SKM-1 (cell line): ENCODE measurements around the gene RXYLT1.

Source experiments
- DNase-seq: peaks from one replicate; lab custom pipeline; 2025; ENCODE audit not compliant: unreplicated experiment; lab: John Stamatoyannopoulos, UW

Gene RXYLT1

DNA sequence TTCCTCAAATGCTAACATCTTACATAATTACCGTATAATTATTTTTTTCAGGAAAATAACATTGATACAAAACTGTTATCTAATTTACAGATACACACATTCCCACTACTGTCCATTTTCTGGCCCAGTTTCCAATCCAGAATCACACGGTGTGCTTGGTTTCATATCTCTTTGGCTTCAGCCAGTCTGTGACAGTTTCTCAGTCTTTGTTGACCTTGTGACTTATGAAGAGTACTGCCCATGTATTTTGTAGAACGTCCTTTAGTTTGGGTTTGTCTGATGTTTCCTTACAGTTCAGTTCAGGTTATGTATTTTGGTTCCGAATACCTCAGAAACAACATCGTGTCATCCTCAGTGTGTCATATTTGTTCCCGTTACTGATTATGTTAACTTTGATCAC lies 16.2 kb downstream of the RXYLT1 start:
- DNase-seq: no peak

- DNase-seq: no peak
Measured at GRCh38 chr12:63802012-63802608, 22.4 kb downstream of the RXYLT1 start.

DNA sequence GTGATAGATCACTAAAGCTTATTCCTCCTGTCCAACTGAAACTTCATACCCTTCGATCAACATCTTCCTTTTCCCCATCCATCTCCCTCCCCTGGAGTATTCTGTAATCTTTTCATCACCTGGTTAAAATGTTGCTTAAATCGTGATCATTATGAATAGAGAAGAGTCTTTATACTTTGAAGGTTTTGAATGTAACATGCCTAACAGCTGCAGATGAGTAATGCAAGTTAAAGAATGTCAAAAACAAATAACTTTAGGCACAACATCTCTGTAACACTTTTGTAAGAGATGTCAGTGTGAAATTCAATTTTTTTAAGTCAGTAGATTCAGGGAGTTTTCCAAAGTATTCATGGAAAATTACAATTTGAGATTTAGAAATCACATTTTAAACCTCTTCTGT lies 25.0 kb downstream of the RXYLT1 start:
- no peak for DNase-seq

DNA sequence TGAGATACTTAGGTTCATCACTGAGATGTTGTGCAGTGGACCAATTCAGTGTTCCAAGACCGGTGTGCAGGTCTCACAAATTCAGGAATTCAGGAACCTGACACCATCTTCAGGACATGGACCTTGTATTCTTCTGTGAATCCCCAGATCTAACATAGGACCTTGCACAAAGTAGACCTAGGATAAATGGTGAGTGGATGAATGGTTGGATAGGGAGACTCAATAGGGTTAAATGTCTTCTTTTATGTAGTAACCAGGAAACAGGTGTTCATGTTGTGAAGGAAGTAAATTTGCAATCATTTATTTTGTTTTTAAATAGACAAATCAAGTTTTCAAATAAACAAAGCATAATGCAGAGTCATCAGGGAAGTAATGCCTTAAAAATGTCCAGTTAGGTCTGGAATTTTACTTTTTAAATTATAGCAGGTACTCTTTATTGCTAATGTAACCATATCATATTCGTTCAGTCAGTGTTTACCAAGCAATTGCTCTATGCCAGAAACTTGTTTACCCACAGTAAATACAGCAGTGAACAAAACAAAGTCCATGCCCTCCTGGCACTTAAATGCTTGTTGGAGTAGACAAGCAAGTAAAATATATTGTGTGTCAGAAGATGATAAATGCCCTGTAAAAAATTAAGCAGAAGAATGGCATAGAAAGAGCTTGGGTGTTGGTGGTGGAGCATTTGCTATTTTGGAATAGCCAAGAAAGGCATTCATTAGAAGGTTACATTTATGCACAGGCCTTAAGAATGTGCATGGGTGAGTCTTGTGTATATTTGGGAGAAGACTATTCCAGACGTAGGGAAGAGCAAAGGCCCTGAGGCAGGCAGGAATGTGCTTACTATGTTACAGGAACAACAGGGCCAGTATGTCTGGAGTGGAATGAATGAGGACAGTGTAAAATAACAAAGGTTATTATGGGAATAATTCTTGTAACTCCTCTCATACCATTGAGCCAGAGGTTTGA lies 26.3 kb downstream of the RXYLT1 start:
- no peak for DNase-seq

DNA sequence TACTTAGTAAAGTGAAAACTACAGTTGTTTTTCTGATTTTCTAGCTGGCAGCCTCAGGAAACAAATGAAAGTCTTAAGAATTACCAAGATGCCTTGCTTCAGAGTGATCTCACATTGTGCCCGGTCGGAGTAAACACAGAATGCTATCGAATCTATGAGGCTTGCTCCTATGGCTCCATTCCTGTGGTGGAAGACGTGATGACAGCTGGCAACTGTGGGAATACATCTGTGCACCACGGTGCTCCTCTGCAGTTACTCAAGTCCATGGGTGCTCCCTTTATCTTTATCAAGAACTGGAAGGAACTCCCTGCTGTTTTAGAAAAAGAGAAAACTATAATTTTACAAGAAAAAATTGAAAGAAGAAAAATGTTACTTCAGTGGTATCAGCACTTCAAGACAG lies 28.9 kb downstream of the RXYLT1 start:
- DNase-seq: no peak

DNA sequence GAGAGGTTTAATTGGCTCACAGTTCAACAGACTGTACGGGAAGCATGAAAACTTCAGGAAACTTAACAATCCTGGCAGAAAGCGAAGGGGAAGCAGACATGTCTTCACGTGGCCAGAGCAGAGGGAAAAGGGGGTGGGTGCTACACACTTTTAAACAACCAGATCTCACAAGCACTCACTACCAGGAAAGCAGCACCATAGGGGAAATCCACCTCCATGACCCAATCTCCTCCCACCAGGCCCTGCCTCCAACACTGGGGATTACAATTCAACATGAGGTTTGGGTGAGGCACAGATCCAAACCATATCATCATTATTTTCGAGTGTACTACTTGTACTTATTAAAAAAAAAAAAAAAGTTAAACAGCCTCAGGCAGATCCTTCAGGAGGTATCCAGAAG lies 29.9 kb downstream of the RXYLT1 start:
- no peak for DNase-seq

GRCh38 chr12:63811334-63811733 lies 31.6 kb downstream of the RXYLT1 start:
- no peak for DNase-seq

- DNase-seq: no peak
Measured at GRCh38 chr12:63811755-63812154, 32.0 kb downstream of the RXYLT1 start.

DNA sequence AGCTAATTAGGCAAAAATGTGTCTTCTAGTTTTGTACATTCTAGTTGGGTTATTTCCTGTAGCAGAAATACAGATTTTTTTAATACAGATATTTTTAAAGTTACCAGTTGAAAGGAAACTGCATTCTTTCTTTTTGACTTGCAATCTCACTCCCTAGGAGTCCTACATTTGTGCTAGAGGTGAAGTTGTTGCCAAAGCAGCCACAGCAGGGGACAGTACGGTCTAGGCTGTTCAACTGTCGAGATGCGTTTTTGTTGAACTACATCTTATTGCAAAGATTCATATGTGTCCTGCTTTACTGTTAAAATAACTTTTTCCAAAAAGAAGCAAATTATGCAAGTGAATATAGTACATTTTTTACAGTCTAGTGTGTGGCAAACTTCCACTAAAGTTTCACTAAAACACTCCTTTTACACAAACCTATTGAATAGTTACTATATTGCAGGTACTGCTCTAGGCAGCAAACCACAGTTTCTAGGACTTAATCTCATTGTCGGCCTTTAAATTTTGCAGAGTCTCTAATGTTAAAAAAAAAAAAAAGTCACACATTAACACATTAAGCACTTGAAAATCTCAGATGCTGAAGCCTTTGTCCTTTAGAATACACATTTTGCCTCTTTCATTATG lies 34.5 kb downstream of the RXYLT1 start:
- DNase-seq: no peak

DNA sequence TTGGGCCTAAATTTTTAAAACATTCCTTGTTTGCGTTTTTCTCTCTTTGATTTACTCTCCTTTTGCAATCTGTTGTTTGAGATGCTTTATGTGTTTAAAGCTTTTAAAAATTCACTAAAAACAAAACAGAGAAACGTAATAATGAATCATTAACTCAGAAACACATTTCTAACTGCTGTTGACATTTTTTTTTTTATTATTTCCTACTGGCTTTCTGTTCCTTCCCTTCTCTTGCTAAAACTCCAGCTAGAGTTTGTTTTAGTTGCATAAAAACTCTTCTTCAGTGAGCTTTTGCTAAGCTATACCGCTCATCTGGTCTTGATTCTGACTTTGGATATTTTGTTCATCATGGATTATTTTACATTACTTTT lies 35.8 kb downstream of the RXYLT1 start:
- no peak for DNase-seq

GRCh38 chr12:63816031-63816430 lies 36.3 kb downstream of the RXYLT1 start:
- DNase-seq: no peak

- no peak for DNase-seq
Measured at GRCh38 chr12:63820427-63820826, 40.7 kb downstream of the RXYLT1 start.

DNA sequence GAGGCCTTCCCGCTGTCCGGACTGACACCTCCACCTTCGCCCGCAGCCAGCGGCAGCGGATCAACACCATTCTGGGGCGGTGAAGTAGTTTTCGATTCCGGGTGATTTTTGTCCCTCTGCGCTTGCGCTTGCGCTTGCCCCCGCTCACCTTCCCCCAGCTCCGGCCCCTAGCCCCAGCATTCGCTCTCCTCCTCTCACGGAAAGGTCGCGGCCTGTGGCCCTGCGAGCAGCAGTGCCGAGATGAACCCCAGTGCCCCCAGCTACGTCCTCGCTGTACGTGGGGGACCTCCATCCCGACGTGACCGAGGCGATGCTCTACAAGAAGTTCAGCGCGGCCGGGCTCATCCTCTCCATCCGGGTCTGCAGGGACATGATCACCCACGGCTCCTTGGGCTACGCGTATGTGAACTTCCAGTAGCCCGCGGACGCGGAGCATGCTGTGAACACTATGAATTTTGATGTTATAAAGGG lies 42.1 kb downstream of the RXYLT1 start:
- no peak for DNase-seq

DNA sequence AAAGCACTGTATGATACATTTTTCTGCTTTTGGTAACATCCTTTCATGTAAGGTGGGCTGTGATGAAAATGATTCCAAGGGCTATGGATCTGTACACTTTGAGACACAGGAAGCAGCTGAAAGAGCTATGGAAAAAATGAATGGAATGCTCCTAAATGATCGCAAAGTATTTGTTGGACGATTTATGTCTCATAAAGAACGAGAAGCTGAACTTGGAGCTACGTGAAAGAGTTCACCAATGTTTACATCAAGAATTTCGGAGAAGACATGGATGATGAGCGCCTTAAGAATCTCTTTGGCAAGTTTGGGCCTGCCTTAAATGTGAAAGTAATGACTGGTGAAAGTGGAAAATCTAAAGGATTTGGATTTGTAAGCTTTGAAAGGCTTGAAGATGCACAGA lies 42.6 kb downstream of the RXYLT1 start:
- DNase-seq: no peak

DNA sequence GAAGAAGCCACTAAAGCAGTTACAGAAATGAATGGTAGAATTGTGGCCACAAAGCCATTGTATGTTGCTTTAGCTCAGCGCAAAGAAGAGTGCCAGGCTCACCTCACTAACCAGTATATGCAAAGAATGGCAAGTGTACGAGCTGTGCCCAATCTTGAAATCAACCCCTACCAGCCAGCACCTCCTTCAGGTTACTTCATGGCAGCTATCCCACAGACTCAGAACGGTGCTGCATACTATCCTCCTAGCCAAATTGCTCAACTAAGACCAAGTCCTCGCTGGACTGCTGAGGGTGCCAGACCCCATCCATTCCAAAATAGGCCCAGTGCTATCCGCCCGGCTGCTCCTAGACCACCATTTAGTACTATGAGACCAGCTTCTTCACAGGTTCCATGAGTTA lies 43.3 kb downstream of the RXYLT1 start:
- no peak for DNase-seq

DNA sequence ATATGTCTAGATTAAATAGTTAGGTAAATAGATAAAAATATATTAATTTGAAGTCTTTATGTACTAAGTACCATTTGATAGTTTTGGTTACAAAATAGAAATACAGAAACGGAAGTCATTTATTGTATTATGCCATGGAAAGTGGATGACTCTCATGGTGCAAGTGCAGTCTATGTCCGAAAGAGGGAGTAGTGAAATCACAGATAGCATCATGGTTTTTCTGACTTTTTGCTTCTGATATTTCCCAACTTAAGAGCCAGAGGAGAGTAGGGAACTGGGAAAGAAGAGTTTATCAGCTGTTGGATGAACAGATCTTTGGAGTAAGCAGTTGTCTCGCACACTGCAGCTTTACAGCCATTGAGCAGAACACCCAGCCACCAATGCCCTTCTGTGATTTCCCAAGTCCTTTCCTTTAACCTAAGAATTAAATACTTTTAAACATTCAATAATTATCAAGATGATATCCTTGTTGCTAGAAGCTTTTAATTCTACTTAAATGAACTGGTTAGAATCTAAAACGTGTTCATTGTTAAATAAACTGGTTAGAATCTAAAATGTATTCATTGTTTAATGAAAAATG lies 46.4 kb downstream of the RXYLT1 start:
- peak; percentile 23 for DNase-seq

GRCh38 chr12:63828867-63829266 lies 49.2 kb downstream of the RXYLT1 start:
- DNase-seq: no peak

DNA sequence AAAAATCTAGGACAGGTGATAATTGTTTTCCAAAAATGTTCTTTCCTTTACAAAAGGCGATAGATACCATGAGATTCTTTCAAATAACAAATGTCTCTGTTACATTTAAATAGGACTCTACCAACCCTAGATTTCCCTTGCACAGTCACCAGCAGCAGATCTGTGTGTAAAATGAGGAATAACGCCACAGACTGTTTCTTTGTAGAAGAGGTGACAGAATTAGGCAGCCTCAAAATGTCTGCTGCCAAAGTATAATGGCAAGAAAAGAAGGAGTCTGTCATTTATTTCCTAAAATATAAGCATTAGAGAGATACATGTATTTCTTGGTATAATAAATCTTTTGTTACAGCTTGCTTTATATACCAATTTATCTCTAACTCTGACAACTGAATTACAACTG lies 56.3 kb downstream of the RXYLT1 start:
- DNase-seq: no peak

DNA sequence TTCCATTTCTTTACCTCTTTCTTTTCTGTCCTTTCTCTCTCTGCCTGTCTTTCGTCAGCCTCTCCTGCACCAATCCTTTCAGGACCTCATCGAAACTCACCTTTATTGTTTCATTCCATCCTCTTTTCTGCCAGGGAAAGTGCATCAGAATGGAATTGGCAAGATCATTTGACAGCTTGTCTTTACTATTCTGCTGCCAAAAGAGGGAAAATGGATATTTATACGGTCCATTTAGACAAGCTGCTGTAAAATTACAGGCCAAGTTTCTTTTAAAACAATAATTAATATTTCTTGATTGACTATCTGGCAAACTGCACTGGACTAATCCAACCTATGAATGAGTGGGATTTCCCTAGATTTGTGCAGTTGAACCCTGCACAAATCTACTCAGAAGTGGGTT lies 57.2 kb downstream of the RXYLT1 start:
- no peak for DNase-seq

GRCh38 chr12:63838411-63838810 lies 58.7 kb downstream of the RXYLT1 start:
- DNase-seq: no peak

GRCh38 chr12:63841011-63841410 lies 61.3 kb downstream of the RXYLT1 start:
- no peak for DNase-seq

GRCh38 chr12:63841571-63841970 lies 61.9 kb downstream of the RXYLT1 start:
- no peak for DNase-seq
